Activated CD8-positive, alpha-beta memory T cell treated with anti-CD3 and anti-CD28 coated beads, Interleukin-2, amount 50 U/mL, for 1 hour (primary cell): ENCODE data around the gene PEPD.
"Not testable (repeated sequence)": the region's sequence is repeated elsewhere in the genome, so short reads cannot be mapped to it uniquely, and the experiment has no call there.

Source experiments
- DNase-seq: peaks from one replicate; pipeline ENCODE4 v3.0.0-alpha.2; 2020; ENCODE audit errors: extremely low read depth

Gene PEPD

GRCh38 chr19:33498391-33499000 is 23.1 kb downstream of the PEPD start:
- DNase-seq: no peak

GRCh38 chr19:33497778-33498175 is 23.8 kb downstream of the PEPD start:
- DNase-seq: no peak

GRCh38 chr19:33497131-33497777 is 24.3 kb downstream of the PEPD start:
- DNase-seq: no peak

- DNase-seq: no peak
Observed at GRCh38 chr19:33496038-33496895, 25.3 kb downstream of the PEPD start.

- no peak for DNase-seq
Observed at GRCh38 chr19:33493401-33494275, 28.0 kb downstream of the PEPD start.

GRCh38 chr19:33492951-33493350 is 28.6 kb downstream of the PEPD start:
- no peak for DNase-seq

- no peak for DNase-seq
Observed at GRCh38 chr19:33492090-33492489, 29.5 kb downstream of the PEPD start.

- DNase-seq: not testable (repeated sequence)
Observed at GRCh38 chr19:33490596-33490995, 31.0 kb downstream of the PEPD start.

GRCh38 chr19:33490041-33490451 is 31.5 kb downstream of the PEPD start:
- no peak for DNase-seq

GRCh38 chr19:33488826-33489225 is 32.8 kb downstream of the PEPD start:
- DNase-seq: no peak

GRCh38 chr19:33487901-33488800 is 33.4 kb downstream of the PEPD start:
- DNase-seq: no peak

GRCh38 chr19:33486936-33487811 is 34.4 kb downstream of the PEPD start:
- no peak for DNase-seq

GRCh38 chr19:33486407-33486806 is 35.2 kb downstream of the PEPD start:
- no peak for DNase-seq

- no peak for DNase-seq
Observed at GRCh38 chr19:33484226-33484774, 37.3 kb downstream of the PEPD start.

- no peak for DNase-seq
Observed at GRCh38 chr19:33482476-33482875, 39.1 kb downstream of the PEPD start.

- no peak for DNase-seq
Observed at GRCh38 chr19:33481863-33482262, 39.7 kb downstream of the PEPD start.

GRCh38 chr19:33479570-33479969 is 42.0 kb downstream of the PEPD start:
- DNase-seq: not testable (repeated sequence)

- DNase-seq: no peak
Observed at GRCh38 chr19:33477781-33478180, 43.8 kb downstream of the PEPD start.

- no peak for DNase-seq
Observed at GRCh38 chr19:33476151-33476707, 45.4 kb downstream of the PEPD start.
